Frontal cortex (tissue), 4 donors: Measurements from ENCODE around the gene MAP2K5. TPM values are rescaled to one million over a fixed set of nuclear protein-coding genes. Genes with fewer than 3 reads are reported as not detected.
A peak's percentile ranks its signal among the peaks of the same experiment; 100 is the strongest.

Experiments used
- DNase-seq, 2 donors: peaks; one replicate each; pipeline ENCODE4 v3.0.0; 2012; ENCODE audit warnings: low spot score in 2 of 2
- FAIRE-seq: peaks from 2 replicates; lab custom pipeline; 2012; peaks lifted over from hg19 to GRCh38; lab: Jason Lieb, UNC
- total RNA-seq: library from RNA; depleted of rRNA; stranded (reverse); fragments of >200 nt; gene quantifications from one replicate; pipeline ENCODE4 v1.2.3, GENCODE V29; 2014
- donor health status: control.
- donor health status: control.
- donor health status: control.

Gene MAP2K5
- total RNA-seq, 1 donor from 2014 or later, result 11.0 TPM

- no peak for DNase-seq
- no peak for FAIRE-seq
Measured at GRCh38 chr15:67827562-67828277, 285.2 kb downstream of the MAP2K5 start.

- FAIRE-seq (no peak), DNase-seq (peak in 1 of 2 donors; percentile 24)
Measured at GRCh38 chr15:67828278-67828968, 285.9 kb downstream of the MAP2K5 start.

GRCh38 chr15:67828969-67829646, 286.6 kb downstream of the MAP2K5 start:
- no peak for FAIRE-seq
- DNase-seq, result peak in 1 of 2 donors; percentile 22

- FAIRE-seq (no peak), DNase-seq (peak in 1 of 2 donors; percentile 17)
Measured at GRCh38 chr15:67829647-67830504, 287.4 kb downstream of the MAP2K5 start.

GRCh38 chr15:67831363-67831762, 288.9 kb downstream of the MAP2K5 start:
- DNase-seq (no peak), FAIRE-seq (no peak)

- DNase-seq (peak in 1 of 2 donors; percentile 28), FAIRE-seq (no peak)
Measured at GRCh38 chr15:67832031-67832551, 289.6 kb downstream of the MAP2K5 start.

- no peak for FAIRE-seq
- DNase-seq, result peak in 1 of 2 donors; percentile 22
Measured at GRCh38 chr15:67832897-67833709, 290.6 kb downstream of the MAP2K5 start.

GRCh38 chr15:67833710-67834511, 291.4 kb downstream of the MAP2K5 start:
- DNase-seq, result peak in 1 of 2 donors; percentile 44
- no peak for FAIRE-seq

GRCh38 chr15:67834581-67835296, 292.2 kb downstream of the MAP2K5 start:
- DNase-seq, result peak in 1 of 2 donors; percentile 23
- no peak for FAIRE-seq

- FAIRE-seq, result no peak
Measured at GRCh38 chr15:67835297-67836133, 293.0 kb downstream of the MAP2K5 start.

GRCh38 chr15:67836134-67836455, 293.6 kb downstream of the MAP2K5 start:
- no peak for FAIRE-seq
- DNase-seq, result no peak

More at GRCh38 chr15:67835297-67836133, 293.0 kb downstream of the MAP2K5 start:
- DNase-seq, result peak in 1 of 2 donors; percentile 32

GRCh38 chr15:67836477-67836876, 294.0 kb downstream of the MAP2K5 start:
- DNase-seq (peak in 1 of 2 donors; percentile 75), FAIRE-seq (no peak)

GRCh38 chr15:67836955-67837354, 294.5 kb downstream of the MAP2K5 start:
- FAIRE-seq (no peak), DNase-seq (peak in 1 of 2 donors; percentile 32)

GRCh38 chr15:67838789-67839332, 296.4 kb downstream of the MAP2K5 start:
- FAIRE-seq (no peak), DNase-seq (peak in 1 of 2 donors; percentile 67)

GRCh38 chr15:67839499-67839928, 297.0 kb downstream of the MAP2K5 start:
- DNase-seq, result peak in 1 of 2 donors; percentile 57
- no peak for FAIRE-seq
